HepG2 (cell line): ENCODE data around the gene SRGAP3. TPM values are rescaled to one million over a fixed set of nuclear protein-coding genes. Genes with fewer than 3 reads are reported as not detected.

Source experiments
- CBFB ChIP-seq: sonication (generic); formaldehyde crosslinking; IDR thresholded peaks from 2 replicates; pipeline ENCODE4 v1.4.0; 2020; ENCODE audit warnings: missing genetic modification reagents
- CERS6 ChIP-seq: sonication (generic); formaldehyde crosslinking; IDR thresholded peaks from 2 replicates; pipeline ENCODE4 v1.5.0; 2020; ENCODE audit warnings: missing genetic modification reagents
- ELF1 ChIP-seq: sonication (generic); formaldehyde crosslinking; IDR thresholded peaks from 2 replicates; pipeline ENCODE4 v1.4.0; 2020; ENCODE audit warnings: missing genetic modification reagents
- FLYWCH1 ChIP-seq: sonication (generic); formaldehyde crosslinking; IDR thresholded peaks from 2 replicates; pipeline ENCODE4 v1.8.1; 2023; ENCODE audit warnings: mild to moderate bottlenecking, missing genetic modification reagents
- JDP2 ChIP-seq: sonication (generic); formaldehyde crosslinking; IDR thresholded peaks from 2 replicates; pipeline ENCODE4 v1.8.1; 2022; ENCODE audit warnings: missing genetic modification reagents, borderline replicate concordance
- KMT2A ChIP-seq: sonication (generic); formaldehyde crosslinking; IDR thresholded peaks from 2 replicates; pipeline ENCODE4 v1.4.0; 2020; ENCODE audit warnings: missing genetic modification reagents
- MEF2D ChIP-seq: sonication (generic); formaldehyde crosslinking; IDR thresholded peaks from 2 replicates; pipeline ENCODE4 v1.5.1; 2020; ENCODE audit warnings: mild to moderate bottlenecking, missing genetic modification reagents
- PCBP1 ChIP-seq: fragments of 200-400 bp; formaldehyde crosslinking; IDR thresholded peaks from 2 replicates; pipeline ENCODE4 v1.6.1; 2017; ENCODE audit warnings: mild to moderate bottlenecking, low read depth, low read length, borderline replicate concordance
- SAP130 ChIP-seq: IDR thresholded peaks from 2 replicates; pipeline ENCODE4 v1.6.1; 2016; ENCODE audit warnings: low read depth
- ZBTB26 ChIP-seq: IDR thresholded peaks from 2 replicates; pipeline ENCODE4 v1.6.1; 2016; ENCODE audit warnings: missing compliant biosample characterization, missing genetic modification reagents, borderline replicate concordance
- ZBTB3 ChIP-seq: sonication (generic); formaldehyde crosslinking; IDR thresholded peaks from 2 replicates; pipeline ENCODE4 v1.4.0; 2020; ENCODE audit warnings: low read depth, mild to moderate bottlenecking, moderate library complexity, missing genetic modification reagents, borderline replicate concordance
- ZFY ChIP-seq: sonication (generic); formaldehyde crosslinking; IDR thresholded peaks from 2 replicates; pipeline ENCODE4 v1.4.0; 2020; ENCODE audit warnings: missing genetic modification reagents
- ZGPAT ChIP-seq: IDR thresholded peaks from 2 replicates; pipeline ENCODE4 v1.6.1; 2016; ENCODE audit warnings: mild to moderate bottlenecking
- ZNF180 ChIP-seq: sonication (generic); formaldehyde crosslinking; IDR thresholded peaks from 2 replicates; pipeline ENCODE4 v1.4.0; 2020; ENCODE audit warnings: low read depth, missing genetic modification reagents, borderline replicate concordance
- ZNF558 ChIP-seq: sonication (generic); formaldehyde crosslinking; IDR thresholded peaks from 2 replicates; pipeline ENCODE4 v1.9.0; 2022; ENCODE audit warnings: mild to moderate bottlenecking, missing genetic modification reagents, borderline replicate concordance
- ZNF619 ChIP-seq: sonication (generic); formaldehyde crosslinking; IDR thresholded peaks from 2 replicates; pipeline ENCODE4 v1.4.0; 2020; ENCODE audit warnings: mild to moderate bottlenecking, missing genetic modification reagents
- ZNF660 ChIP-seq: sonication (generic); formaldehyde crosslinking; IDR thresholded peaks from 2 replicates; pipeline ENCODE4 v1.5.1; 2020; ENCODE audit warnings: mild to moderate bottlenecking, low read depth, missing genetic modification reagents, borderline replicate concordance
- ZNF746 ChIP-seq: sonication (generic); formaldehyde crosslinking; IDR thresholded peaks from 2 replicates; pipeline ENCODE4 v1.8.0; 2022; ENCODE audit warnings: mild to moderate bottlenecking, missing genetic modification reagents
- polyA plus RNA-seq, 8 experiments: library from polyadenylated mRNA; depleted of rRNA in 3 of 8; stranded (reverse) in 7 of 8; unstranded in 1 of 8; fragments of >200 nt; fragmentation: Illumina TruSeq in 4 of 8; extraction: Trizol in 4 of 8; gene quantifications; 2 replicates each; pipeline versions ENCODE4 v1.2.1 to v1.2.3, GENCODE V29; 2011 to 2016; ENCODE audit warnings: low read depth in 4 of 8, missing spikeins in 1 of 8, mixed read lengths in 1 of 8; ENCODE audit not compliant: insufficient read depth in 1 of 8
- total RNA-seq, 5 experiments: library from RNA; depleted of rRNA; stranded (reverse); fragments of >200 nt; fragmentation: Illumina TruSeq; extraction: Trizol; gene quantifications; 2 replicates each; pipeline ENCODE4 v1.2.3, GENCODE V29; 2016; ENCODE audit warnings: low read depth in 1 of 5
- TF ChIP-seq, protein P1 (sequence below): sonication (generic); formaldehyde crosslinking; IDR thresholded peaks from 2 replicates; pipeline ENCODE4 v1.5.1; 2020; ENCODE audit warnings: mild to moderate bottlenecking, missing genetic modification reagents, moderate library complexity
- TF ChIP-seq, protein P2 (sequence below): sonication (generic); formaldehyde crosslinking; IDR thresholded peaks from 2 replicates; pipeline ENCODE4 v1.5.0; 2020; ENCODE audit warnings: missing genetic modification reagents
- TF ChIP-seq, protein P3 (sequence below): sonication (generic); formaldehyde crosslinking; IDR thresholded peaks from 2 replicates; pipeline ENCODE4 v1.5.0; 2020; ENCODE audit warnings: mild to moderate bottlenecking, missing genetic modification reagents, moderate library complexity

SRGAP3 gene
- total and polyA plus RNA-seq, 2 of the 13 experiments (the other 11 are each of a cell fraction or from before 2014, with no cell fraction given): 1.2 to 1.4 TPM

GRCh38 chr3:8996681-8997121 is 252.7 kb downstream of the SRGAP3 start (continued):
- TF ChIP-seq ZGPAT (CRISPR knock-in tag): no peak
- no peak for TF ChIP-seq MEF2D (CRISPR knock-in tag)
- peak; percentile 30; the same call in 1 of the 2 replicates for TF ChIP-seq SAP130 (CRISPR knock-in tag)
- TF ChIP-seq, protein P1, sequence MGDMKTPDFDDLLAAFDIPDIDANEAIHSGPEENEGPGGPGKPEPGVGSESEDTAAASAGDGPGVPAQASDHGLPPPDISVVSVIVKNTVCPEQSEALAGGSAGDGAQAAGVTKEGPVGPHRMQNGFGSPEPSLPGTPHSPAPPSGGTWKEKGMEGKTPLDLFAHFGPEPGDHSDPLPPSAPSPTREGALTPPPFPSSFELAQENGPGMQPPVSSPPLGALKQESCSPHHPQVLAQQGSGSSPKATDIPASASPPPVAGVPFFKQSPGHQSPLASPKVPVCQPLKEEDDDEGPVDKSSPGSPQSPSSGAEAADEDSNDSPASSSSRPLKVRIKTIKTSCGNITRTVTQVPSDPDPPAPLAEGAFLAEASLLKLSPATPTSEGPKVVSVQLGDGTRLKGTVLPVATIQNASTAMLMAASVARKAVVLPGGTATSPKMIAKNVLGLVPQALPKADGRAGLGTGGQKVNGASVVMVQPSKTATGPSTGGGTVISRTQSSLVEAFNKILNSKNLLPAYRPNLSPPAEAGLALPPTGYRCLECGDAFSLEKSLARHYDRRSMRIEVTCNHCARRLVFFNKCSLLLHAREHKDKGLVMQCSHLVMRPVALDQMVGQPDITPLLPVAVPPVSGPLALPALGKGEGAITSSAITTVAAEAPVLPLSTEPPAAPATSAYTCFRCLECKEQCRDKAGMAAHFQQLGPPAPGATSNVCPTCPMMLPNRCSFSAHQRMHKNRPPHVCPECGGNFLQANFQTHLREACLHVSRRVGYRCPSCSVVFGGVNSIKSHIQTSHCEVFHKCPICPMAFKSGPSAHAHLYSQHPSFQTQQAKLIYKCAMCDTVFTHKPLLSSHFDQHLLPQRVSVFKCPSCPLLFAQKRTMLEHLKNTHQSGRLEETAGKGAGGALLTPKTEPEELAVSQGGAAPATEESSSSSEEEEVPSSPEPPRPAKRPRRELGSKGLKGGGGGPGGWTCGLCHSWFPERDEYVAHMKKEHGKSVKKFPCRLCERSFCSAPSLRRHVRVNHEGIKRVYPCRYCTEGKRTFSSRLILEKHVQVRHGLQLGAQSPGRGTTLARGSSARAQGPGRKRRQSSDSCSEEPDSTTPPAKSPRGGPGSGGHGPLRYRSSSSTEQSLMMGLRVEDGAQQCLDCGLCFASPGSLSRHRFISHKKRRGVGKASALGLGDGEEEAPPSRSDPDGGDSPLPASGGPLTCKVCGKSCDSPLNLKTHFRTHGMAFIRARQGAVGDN: peak; percentile 18; the same call in 1 of the 2 replicates
- TF ChIP-seq ELF1: no peak
- TF ChIP-seq ZNF558 (CRISPR knock-in tag): no peak
- TF ChIP-seq, protein P2, sequence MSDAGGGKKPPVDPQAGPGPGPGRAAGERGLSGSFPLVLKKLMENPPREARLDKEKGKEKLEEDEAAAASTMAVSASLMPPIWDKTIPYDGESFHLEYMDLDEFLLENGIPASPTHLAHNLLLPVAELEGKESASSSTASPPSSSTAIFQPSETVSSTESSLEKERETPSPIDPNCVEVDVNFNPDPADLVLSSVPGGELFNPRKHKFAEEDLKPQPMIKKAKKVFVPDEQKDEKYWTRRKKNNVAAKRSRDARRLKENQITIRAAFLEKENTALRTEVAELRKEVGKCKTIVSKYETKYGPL (CRISPR knock-in tag): peak; percentile 81; the same call in 1 of the 2 replicates
- TF ChIP-seq ZBTB3 (CRISPR knock-in tag): no peak
- no peak for TF ChIP-seq CBFB
- TF ChIP-seq ZNF180: no peak
- no peak for TF ChIP-seq ZNF619 (CRISPR knock-in tag)
- no peak for TF ChIP-seq ZBTB26 (CRISPR knock-in tag)
- TF ChIP-seq FLYWCH1 (CRISPR knock-in tag): no peak
- no peak for TF ChIP-seq JDP2 (CRISPR knock-in tag)
- TF ChIP-seq ZFY (CRISPR knock-in tag): no peak
- TF ChIP-seq, protein P3, sequence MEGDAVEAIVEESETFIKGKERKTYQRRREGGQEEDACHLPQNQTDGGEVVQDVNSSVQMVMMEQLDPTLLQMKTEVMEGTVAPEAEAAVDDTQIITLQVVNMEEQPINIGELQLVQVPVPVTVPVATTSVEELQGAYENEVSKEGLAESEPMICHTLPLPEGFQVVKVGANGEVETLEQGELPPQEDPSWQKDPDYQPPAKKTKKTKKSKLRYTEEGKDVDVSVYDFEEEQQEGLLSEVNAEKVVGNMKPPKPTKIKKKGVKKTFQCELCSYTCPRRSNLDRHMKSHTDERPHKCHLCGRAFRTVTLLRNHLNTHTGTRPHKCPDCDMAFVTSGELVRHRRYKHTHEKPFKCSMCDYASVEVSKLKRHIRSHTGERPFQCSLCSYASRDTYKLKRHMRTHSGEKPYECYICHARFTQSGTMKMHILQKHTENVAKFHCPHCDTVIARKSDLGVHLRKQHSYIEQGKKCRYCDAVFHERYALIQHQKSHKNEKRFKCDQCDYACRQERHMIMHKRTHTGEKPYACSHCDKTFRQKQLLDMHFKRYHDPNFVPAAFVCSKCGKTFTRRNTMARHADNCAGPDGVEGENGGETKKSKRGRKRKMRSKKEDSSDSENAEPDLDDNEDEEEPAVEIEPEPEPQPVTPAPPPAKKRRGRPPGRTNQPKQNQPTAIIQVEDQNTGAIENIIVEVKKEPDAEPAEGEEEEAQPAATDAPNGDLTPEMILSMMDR (CRISPR knock-in tag): peak; percentile 53
- no peak for TF ChIP-seq ZNF660 (CRISPR knock-in tag)
- no peak for TF ChIP-seq KMT2A (CRISPR knock-in tag)
- TF ChIP-seq ZNF746 (CRISPR knock-in tag): no peak
- TF ChIP-seq CERS6 (CRISPR knock-in tag): no peak
- TF ChIP-seq PCBP1: no peak
